PC-9 (cell line): Measurements from ENCODE around the gene MRPL19. TPM values are rescaled to one million over a fixed set of nuclear protein-coding genes. Genes with fewer than 3 reads are reported as not detected.

ENCODE experiments used
- BruUV-seq: library from RNA; stranded (reverse); fragments of 400-500 nt; replicated peaks from 2 replicates; lab custom pipeline; 2021; lab: Mats Ljungman, UMichigan
- CTCF ChIA-PET: fragments of 300-600 bp; sonication (Branson Sonifier 250); formaldehyde crosslinking; loops from one replicate; lab custom pipeline; 2022; ENCODE audit warnings: antibody characterized with exemption; lab: Charles Lee
- POLR2A ChIA-PET: fragments of 300-600 bp; sonication (Branson Sonifier 250); formaldehyde crosslinking; loops from one replicate; lab custom pipeline; 2022; ENCODE audit warnings: antibody characterized with exemption; ENCODE audit not compliant: unreplicated experiment; lab: Charles Lee
- DNase-seq, 2 experiments: peaks; one replicate each; pipeline versions ENCODE4 v3.0.0 to v3.0.0-alpha.2; 2015 to 2022; ENCODE audit warnings: mixed read lengths in 1 of 2
- H2AFZ ChIP-seq: fragments of 200-600 bp; sonication (generic); 2 replicates; pipeline ENCODE4 v1.8.1; 2017; ENCODE audit warnings: antibody characterized with exemption
- H3F3A ChIP-seq: fragments of 200-600 bp; sonication (generic); 2 replicates; pipeline ENCODE4 v1.8.1; 2017; ENCODE audit warnings: antibody characterized with exemption, mild to moderate bottlenecking, low read depth; ENCODE audit not compliant: insufficient read depth
- H3K27ac ChIP-seq: fragments of 200-600 bp; sonication (generic); 2 replicates; pipeline ENCODE4 v1.6.1; 2016; ENCODE audit warnings: mixed run types
- H3K27me3 ChIP-seq: fragments of 200-600 bp; sonication (generic); 2 replicates; pipeline ENCODE4 v1.6.1; 2016; ENCODE audit warnings: low read depth, mixed run types; ENCODE audit not compliant: insufficient read depth
- H3K36me3 ChIP-seq: fragments of 200-600 bp; sonication (generic); 2 replicates; pipeline ENCODE4 v1.6.1; 2016; ENCODE audit warnings: low read depth, mixed run types
- H3K4me1 ChIP-seq: fragments of 200-600 bp; sonication (generic); replicated peaks from 2 replicates; pipeline ENCODE4 v1.6.1; 2016; ENCODE audit warnings: mixed run types; ENCODE audit not compliant: insufficient read depth
- H3K4me2 ChIP-seq: fragments of 200-600 bp; sonication (generic); 2 replicates; pipeline ENCODE4 v1.6.1; 2017; ENCODE audit warnings: mixed run types
- H3K4me3 ChIP-seq: fragments of 200-600 bp; sonication (generic); 2 replicates; pipeline ENCODE4 v1.6.1; 2016; ENCODE audit warnings: mixed run types
- H3K79me2 ChIP-seq: fragments of 200-600 bp; sonication (generic); 2 replicates; pipeline ENCODE4 v1.6.1; 2017; ENCODE audit warnings: low read depth, mixed run types
- H3K9me2 ChIP-seq: fragments of 200-600 bp; sonication (generic); 2 replicates; pipeline ENCODE4 v1.8.1; 2017; ENCODE audit warnings: mild to moderate bottlenecking; ENCODE audit not compliant: insufficient read depth
- H3K9me3 ChIP-seq: fragments of 200-600 bp; sonication (generic); 2 replicates; pipeline ENCODE4 v1.8.1; 2016; ENCODE audit warnings: low read depth; ENCODE audit not compliant: insufficient read depth
- H4K20me1 ChIP-seq: fragments of 200-600 bp; sonication (generic); 2 replicates; pipeline ENCODE4 v1.8.1; 2017; ENCODE audit not compliant: insufficient read depth
- EZH2 ChIP-seq: fragments of 200-600 bp; sonication (generic); IDR thresholded peaks from 2 replicates; pipeline ENCODE4 v1.8.0; 2017; ENCODE audit warnings: antibody characterized with exemption, low read depth
- intact Hi-C: fragments of 100-400 bp; cut with micrococcal nuclease; formaldehyde crosslinking; loops from one replicate; pipeline ENCODE4 v1.10.0; 2022; ENCODE audit not compliant: unreplicated experiment
- total RNA-seq: library from RNA; stranded (reverse); gene quantifications from 2 replicates; pipeline ENCODE4 v1.2.3, GENCODE V29; 2021
- TF ChIP-seq, protein P1 (sequence below): fragments of 200-600 bp; sonication (generic); conservative IDR thresholded peaks from 2 replicates; pipeline ENCODE4 v1.6.1; 2017; ENCODE audit warnings: mixed run types, antibody characterized with exemption, mild to moderate bottlenecking, moderate library complexity

Gene MRPL19
- total RNA-seq, 1 experiment from 2014 or later = 46.5 TPM

DNA sequence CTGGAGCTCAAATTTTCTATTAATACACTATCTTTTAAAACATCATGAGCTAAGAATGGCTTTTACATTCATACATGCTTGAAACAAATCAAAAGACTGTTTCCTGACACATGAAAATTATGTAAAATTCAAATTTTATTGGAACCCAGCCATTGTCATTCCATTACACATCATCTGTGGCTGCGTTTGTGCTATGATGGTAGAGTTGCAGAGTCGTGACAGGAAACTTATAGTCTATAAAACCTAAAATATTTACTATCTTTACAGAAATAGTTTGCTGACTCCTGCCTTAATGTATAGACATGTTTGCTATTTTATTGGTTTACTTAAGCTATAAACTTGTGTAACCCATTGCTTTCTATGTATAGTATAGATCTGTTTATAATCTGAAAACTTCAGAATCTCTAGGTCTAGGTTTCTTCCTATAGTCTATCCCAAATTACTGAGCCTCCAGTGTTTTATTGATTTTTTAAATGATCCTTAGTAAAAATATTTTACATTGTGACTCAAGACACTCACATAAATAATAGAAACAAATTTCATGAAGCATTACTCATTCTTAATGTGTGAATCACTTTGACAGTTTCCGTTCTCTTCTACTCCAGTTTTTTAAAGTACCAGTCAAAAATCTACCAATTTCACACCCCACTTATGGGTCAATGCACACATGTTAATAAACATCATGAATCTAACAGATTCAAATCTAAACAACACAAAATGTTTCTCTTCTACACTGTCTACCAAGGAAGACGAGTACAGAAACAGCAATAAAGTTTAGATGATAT, 26.4 kb upstream of the MRPL19 start:
- H3K36me3 ChIP-seq = no peaks in the 10 kb centered on the region
- BruUV-seq = no TSS peak
- H3K27ac ChIP-seq = peak overlapping the region; percentile 50
- H3K4me2 ChIP-seq = peak overlapping the region; percentile 26
- DNase-seq = peak in 1 of 2 experiments; percentile 73
- no peaks in the 10 kb centered on the region for H3K79me2 ChIP-seq
- peaks cover 2% of the 10 kb centered on the region; the same call in 1 of the 2 replicates for H3K9me3 ChIP-seq
- H3K4me3 ChIP-seq = no peak overlapping the region
- peaks cover 8% of the 10 kb centered on the region for H3F3A ChIP-seq
- no peaks in the 10 kb centered on the region for H4K20me1 ChIP-seq
- H3K9me2 ChIP-seq = no peaks in the 10 kb centered on the region
- no peak overlapping the region for H2AFZ ChIP-seq
- CTCF ChIA-PET = interaction anchor here (0.6 kb wide), 1 partner anchor 74 kb away, joined by 4 read pairs; no protein-coding TSS in a partner anchor
- peaks cover 18% of the 10 kb centered on the region for H3K4me1 ChIP-seq
- intact Hi-C loops = no loop called here
- TF ChIP-seq, protein P1, sequence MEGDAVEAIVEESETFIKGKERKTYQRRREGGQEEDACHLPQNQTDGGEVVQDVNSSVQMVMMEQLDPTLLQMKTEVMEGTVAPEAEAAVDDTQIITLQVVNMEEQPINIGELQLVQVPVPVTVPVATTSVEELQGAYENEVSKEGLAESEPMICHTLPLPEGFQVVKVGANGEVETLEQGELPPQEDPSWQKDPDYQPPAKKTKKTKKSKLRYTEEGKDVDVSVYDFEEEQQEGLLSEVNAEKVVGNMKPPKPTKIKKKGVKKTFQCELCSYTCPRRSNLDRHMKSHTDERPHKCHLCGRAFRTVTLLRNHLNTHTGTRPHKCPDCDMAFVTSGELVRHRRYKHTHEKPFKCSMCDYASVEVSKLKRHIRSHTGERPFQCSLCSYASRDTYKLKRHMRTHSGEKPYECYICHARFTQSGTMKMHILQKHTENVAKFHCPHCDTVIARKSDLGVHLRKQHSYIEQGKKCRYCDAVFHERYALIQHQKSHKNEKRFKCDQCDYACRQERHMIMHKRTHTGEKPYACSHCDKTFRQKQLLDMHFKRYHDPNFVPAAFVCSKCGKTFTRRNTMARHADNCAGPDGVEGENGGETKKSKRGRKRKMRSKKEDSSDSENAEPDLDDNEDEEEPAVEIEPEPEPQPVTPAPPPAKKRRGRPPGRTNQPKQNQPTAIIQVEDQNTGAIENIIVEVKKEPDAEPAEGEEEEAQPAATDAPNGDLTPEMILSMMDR = no peak
- TF ChIP-seq EZH2 = no peak
- POLR2A ChIA-PET = no interaction called here
- H3K27me3 ChIP-seq = no peaks in the 10 kb centered on the region

DNA sequence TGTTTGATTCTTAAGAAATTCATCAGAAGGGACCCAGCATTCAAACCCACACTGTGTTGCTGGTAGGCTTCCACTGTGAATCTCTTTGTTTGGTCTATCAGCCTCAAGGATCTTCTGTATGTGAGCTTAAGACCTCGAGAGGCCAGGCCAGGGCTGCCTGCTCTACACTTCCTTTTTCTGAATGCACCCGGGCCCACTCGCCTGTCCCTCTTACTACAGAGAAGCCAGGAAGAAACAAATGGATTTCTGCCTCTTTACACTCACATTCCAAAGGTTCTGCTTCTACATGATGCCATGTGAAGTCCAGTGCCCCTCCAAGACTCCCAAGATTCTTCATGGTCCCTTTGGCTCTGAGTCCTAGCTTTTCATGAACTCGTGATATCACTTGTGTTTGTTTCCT, 25.4 kb upstream of the MRPL19 start:
- intact Hi-C loops = no loop called here
- H3K27ac ChIP-seq = no peak overlapping the region

DNA sequence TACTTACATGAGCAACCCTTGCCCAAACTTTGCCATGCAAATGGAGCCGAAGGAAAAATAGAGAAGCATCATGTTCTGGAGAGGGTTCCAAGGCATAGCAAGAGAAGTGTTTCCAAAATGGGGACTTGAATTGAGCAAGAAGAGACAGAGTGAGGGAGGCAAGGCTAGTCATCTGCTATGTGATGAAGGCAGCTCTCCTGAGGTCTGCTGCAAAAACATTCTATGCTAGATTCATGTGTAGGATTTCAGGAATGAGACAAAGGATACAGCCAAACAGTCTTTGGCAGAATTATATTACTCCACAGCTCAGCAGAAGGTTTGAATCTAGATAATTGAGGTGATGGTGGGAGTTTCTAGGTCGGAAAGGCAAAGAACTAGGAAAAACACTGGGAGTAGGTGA, 24.1 kb upstream of the MRPL19 start:
- no peaks in the 10 kb centered on the region for H3K27me3 ChIP-seq
- H3K9me3 ChIP-seq = no peaks in the 10 kb centered on the region; the same call in 1 of the 2 replicates
- H2AFZ ChIP-seq = no peak overlapping the region
- H4K20me1 ChIP-seq = no peaks in the 10 kb centered on the region
- H3K36me3 ChIP-seq = no peaks in the 10 kb centered on the region
- no peaks in the 10 kb centered on the region for H3K79me2 ChIP-seq
- no peak overlapping the region for H3K27ac ChIP-seq
- no TSS peak for BruUV-seq
- DNase-seq = peak in 1 of 2 experiments; percentile 13
- ChIA-PET CTCF (interaction anchor here (0.6 kb wide), 1 partner anchor 14 kb away, joined by 4 read pairs; no protein-coding TSS in a partner anchor), POLR2A (no interaction called here)
- TF ChIP-seq, protein P1 = no peak
- TF ChIP-seq EZH2 = no peak
- H3F3A ChIP-seq = peaks cover 8% of the 10 kb centered on the region
- H3K9me2 ChIP-seq = no peaks in the 10 kb centered on the region
- intact Hi-C loops = no loop called here
- peaks cover 17% of the 10 kb centered on the region for H3K4me1 ChIP-seq
- H3K4me3 ChIP-seq = no peak overlapping the region
- H3K4me2 ChIP-seq = no peak overlapping the region

More for the DNA sequence above, 25.4 kb upstream of the MRPL19 start:
- no peak overlapping the region for H2AFZ ChIP-seq
- no peaks in the 10 kb centered on the region for H3K79me2 ChIP-seq
- no peaks in the 10 kb centered on the region for H3K36me3 ChIP-seq
- no peaks in the 10 kb centered on the region for H4K20me1 ChIP-seq
- peaks cover 17% of the 10 kb centered on the region for H3K4me1 ChIP-seq
- ChIA-PET CTCF (no interaction called here), POLR2A (no interaction called here)
- H3K9me3 ChIP-seq = no peaks in the 10 kb centered on the region; the same call in 1 of the 2 replicates
- H3K4me2 ChIP-seq = no peak overlapping the region
- H3F3A ChIP-seq = peaks cover 8% of the 10 kb centered on the region
- no peak overlapping the region for H3K4me3 ChIP-seq
- H3K27me3 ChIP-seq = no peaks in the 10 kb centered on the region
- no TSS peak for BruUV-seq
- TF ChIP-seq EZH2 = no peak
- TF ChIP-seq, protein P1 = no peak
- DNase-seq = peak in 1 of 2 experiments; percentile 13
- no peaks in the 10 kb centered on the region for H3K9me2 ChIP-seq
